SK-N-SH treated with all-trans-retinoic acid at 6 μM for 48 hours (cell line): ENCODE data around the gene CDKN2B.

Experiments
- ATAC-seq: fragments of 200-7000 bp; cut with Tn5 transposase; 3 replicates; pipeline ENCODE4 v1.9.1; 2020; ENCODE audit warnings: mild to moderate bottlenecking, moderate library complexity
- ARNTL ChIP-seq: fragments of 450-650 bp; formaldehyde crosslinking; IDR thresholded peaks from 2 replicates; pipeline ENCODE4 v1.5.0; 2020; ENCODE audit warnings: low read depth, mild to moderate bottlenecking, moderate library complexity, borderline replicate concordance
- CSDC2 ChIP-seq: fragments of 250-450 bp; sonication (Bioruptor Pico); IDR thresholded peaks from 2 replicates; pipeline ENCODE4 v1.5.0; 2020; ENCODE audit warnings: mild to moderate bottlenecking, moderate library complexity
- ESRRG ChIP-seq: fragments of 250-450 bp; sonication (Bioruptor Pico); IDR thresholded peaks from 2 replicates; pipeline ENCODE4 v1.6.1; 2021; ENCODE audit warnings: mild to moderate bottlenecking
- ISL1 ChIP-seq: fragments of 250-450 bp; sonication (Bioruptor Pico); IDR thresholded peaks from 2 replicates; pipeline ENCODE4 v2.1.2; 2022; ENCODE audit warnings: mild to moderate bottlenecking, moderate library complexity
- OSR1 ChIP-seq: fragments of 250-450 bp; sonication (Bioruptor Pico); IDR thresholded peaks from 2 replicates; pipeline ENCODE4 v1.8.0; 2022; ENCODE audit warnings: moderate library complexity, mild to moderate bottlenecking, inconsistent platforms
- PPARA ChIP-seq: fragments of 250-450 bp; sonication (Bioruptor Pico); IDR thresholded peaks from 2 replicates; pipeline ENCODE4 v1.5.0; 2020; ENCODE audit warnings: mild to moderate bottlenecking, borderline replicate concordance
- RARB ChIP-seq: fragments of 250-450 bp; sonication (Bioruptor Pico); IDR thresholded peaks from 2 replicates; pipeline ENCODE4 v1.8.0; 2021; ENCODE audit warnings: mild to moderate bottlenecking, moderate library complexity
- SNAI2 ChIP-seq: fragments of 250-450 bp; sonication (Bioruptor Pico); IDR thresholded peaks from 2 replicates; pipeline ENCODE4 v1.5.0; 2020; ENCODE audit warnings: mild to moderate bottlenecking, moderate library complexity
- TCF4 ChIP-seq: fragments of 250-450 bp; sonication (Bioruptor Pico); IDR thresholded peaks from 2 replicates; pipeline ENCODE4 v1.8.0; 2021; ENCODE audit warnings: mild to moderate bottlenecking, moderate library complexity, borderline replicate concordance
- TOX ChIP-seq: fragments of 250-450 bp; sonication (Bioruptor Pico); IDR thresholded peaks from 2 replicates; pipeline ENCODE4 v1.8.0; 2021; ENCODE audit warnings: mild to moderate bottlenecking, moderate library complexity, borderline replicate concordance
- ZC3H10 ChIP-seq: fragments of 250-450 bp; sonication (Bioruptor Pico); IDR thresholded peaks from 2 replicates; pipeline ENCODE4 v1.5.1; 2021; ENCODE audit warnings: mild to moderate bottlenecking, moderate library complexity
- ZFP3 ChIP-seq: fragments of 250-450 bp; sonication (Bioruptor Pico); IDR thresholded peaks from 2 replicates; pipeline ENCODE4 v1.5.0; 2020; ENCODE audit warnings: mild to moderate bottlenecking, moderate library complexity
- ZFP30 ChIP-seq: fragments of 450-650 bp; formaldehyde crosslinking; IDR thresholded peaks from 2 replicates; pipeline ENCODE4 v1.5.0; 2022; ENCODE audit warnings: mild to moderate bottlenecking, moderate library complexity
- ZNF565 ChIP-seq: fragments of 450-650 bp; formaldehyde crosslinking; conservative IDR thresholded peaks from 2 replicates; pipeline ENCODE4 v1.5.0; 2020; ENCODE audit warnings: low read depth, mild to moderate bottlenecking, moderate library complexity
- ZNF70 ChIP-seq: fragments of 450-650 bp; formaldehyde crosslinking; IDR thresholded peaks from 2 replicates; pipeline ENCODE4 v1.5.0; 2020; ENCODE audit warnings: mild to moderate bottlenecking, moderate library complexity
- TF ChIP-seq, protein P1 (sequence below): fragments of 250-450 bp; sonication (Bioruptor Pico); IDR thresholded peaks from 2 replicates; pipeline ENCODE4 v1.5.1; 2020; ENCODE audit warnings: low read depth, mild to moderate bottlenecking, moderate library complexity
- TF ChIP-seq, protein P2 (sequence below): fragments of 250-450 bp; sonication (Bioruptor Pico); IDR thresholded peaks from 2 replicates; pipeline ENCODE4 v1.5.1; 2021; ENCODE audit warnings: mild to moderate bottlenecking, moderate library complexity
- TF ChIP-seq, protein P3 (sequence below): fragments of 250-450 bp; sonication (Bioruptor Pico); IDR thresholded peaks from 2 replicates; pipeline ENCODE4 v1.5.0; 2020; ENCODE audit warnings: mild to moderate bottlenecking, moderate library complexity

Gene CDKN2B

DNA sequence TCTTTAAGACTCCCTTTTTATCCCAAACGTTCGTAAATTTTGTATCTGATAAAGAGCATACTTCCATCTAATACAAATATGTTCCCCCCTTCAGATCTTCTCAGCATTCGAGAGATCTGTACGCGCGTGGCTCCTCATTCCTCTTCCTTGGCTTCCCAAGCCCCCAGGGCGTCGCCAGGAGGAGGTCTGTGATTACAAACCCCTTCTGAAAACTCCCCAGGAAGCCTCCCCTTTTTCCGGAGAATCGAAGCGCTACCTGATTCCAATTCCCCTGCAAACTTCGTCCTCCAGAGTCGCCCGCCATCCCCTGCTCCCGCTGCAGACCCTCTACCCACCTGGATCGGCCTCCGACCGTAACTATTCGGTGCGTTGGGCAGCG is 34.8 kb downstream of the CDKN2B start:
- ATAC-seq, result peak; percentile 7; the same call in 2 of the 3 replicates
- TF ChIP-seq OSR1 (CRISPR knock-in tag), result no peak
- TF ChIP-seq, protein P1, sequence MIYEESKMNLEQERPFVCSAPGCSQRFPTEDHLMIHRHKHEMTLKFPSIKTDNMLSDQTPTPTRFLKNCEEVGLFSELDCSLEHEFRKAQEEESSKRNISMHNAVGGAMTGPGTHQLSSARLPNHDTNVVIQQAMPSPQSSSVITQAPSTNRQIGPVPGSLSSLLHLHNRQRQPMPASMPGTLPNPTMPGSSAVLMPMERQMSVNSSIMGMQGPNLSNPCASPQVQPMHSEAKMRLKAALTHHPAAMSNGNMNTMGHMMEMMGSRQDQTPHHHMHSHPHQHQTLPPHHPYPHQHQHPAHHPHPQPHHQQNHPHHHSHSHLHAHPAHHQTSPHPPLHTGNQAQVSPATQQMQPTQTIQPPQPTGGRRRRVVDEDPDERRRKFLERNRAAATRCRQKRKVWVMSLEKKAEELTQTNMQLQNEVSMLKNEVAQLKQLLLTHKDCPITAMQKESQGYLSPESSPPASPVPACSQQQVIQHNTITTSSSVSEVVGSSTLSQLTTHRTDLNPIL, result no peak
- TF ChIP-seq, protein P2, sequence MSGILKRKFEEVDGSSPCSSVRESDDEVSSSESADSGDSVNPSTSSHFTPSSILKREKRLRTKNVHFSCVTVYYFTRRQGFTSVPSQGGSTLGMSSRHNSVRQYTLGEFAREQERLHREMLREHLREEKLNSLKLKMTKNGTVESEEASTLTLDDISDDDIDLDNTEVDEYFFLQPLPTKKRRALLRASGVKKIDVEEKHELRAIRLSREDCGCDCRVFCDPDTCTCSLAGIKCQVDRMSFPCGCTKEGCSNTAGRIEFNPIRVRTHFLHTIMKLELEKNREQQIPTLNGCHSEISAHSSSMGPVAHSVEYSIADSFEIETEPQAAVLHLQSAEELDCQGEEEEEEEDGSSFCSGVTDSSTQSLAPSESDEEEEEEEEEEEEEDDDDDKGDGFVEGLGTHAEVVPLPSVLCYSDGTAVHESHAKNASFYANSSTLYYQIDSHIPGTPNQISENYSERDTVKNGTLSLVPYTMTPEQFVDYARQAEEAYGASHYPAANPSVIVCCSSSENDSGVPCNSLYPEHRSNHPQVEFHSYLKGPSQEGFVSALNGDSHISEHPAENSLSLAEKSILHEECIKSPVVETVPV (CRISPR knock-in tag), result no peak
- TF ChIP-seq ZFP30 (CRISPR knock-in tag), result no peak
- TF ChIP-seq PPARA (CRISPR knock-in tag), result no peak

DNA sequence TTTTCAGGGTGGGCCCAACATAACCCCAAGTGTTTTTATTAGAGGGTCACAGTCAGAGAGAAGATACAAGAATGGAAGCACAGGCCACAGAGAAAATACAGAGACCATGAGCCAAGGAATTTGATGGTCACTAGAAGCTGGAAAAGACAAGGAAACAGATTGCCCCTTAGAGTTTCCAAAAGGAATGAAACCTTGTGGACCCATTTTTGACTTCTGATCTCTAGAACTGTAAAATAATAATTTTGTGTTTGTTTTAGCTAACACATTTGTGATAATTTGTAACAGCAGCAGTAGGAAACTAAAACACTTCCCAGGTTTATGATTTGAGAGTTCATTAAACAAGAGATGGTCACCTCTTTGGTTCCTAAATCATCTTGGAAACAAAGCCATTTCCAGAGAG is 36.7 kb downstream of the CDKN2B start:
- no peak for ATAC-seq
- TF ChIP-seq ZNF565 (no peak), PPARA (CRISPR knock-in tag) (no peak), ISL1 (CRISPR knock-in tag) (no peak), ZNF70 (CRISPR knock-in tag) (no peak), OSR1 (CRISPR knock-in tag) (no peak)
- TF ChIP-seq, protein P3, sequence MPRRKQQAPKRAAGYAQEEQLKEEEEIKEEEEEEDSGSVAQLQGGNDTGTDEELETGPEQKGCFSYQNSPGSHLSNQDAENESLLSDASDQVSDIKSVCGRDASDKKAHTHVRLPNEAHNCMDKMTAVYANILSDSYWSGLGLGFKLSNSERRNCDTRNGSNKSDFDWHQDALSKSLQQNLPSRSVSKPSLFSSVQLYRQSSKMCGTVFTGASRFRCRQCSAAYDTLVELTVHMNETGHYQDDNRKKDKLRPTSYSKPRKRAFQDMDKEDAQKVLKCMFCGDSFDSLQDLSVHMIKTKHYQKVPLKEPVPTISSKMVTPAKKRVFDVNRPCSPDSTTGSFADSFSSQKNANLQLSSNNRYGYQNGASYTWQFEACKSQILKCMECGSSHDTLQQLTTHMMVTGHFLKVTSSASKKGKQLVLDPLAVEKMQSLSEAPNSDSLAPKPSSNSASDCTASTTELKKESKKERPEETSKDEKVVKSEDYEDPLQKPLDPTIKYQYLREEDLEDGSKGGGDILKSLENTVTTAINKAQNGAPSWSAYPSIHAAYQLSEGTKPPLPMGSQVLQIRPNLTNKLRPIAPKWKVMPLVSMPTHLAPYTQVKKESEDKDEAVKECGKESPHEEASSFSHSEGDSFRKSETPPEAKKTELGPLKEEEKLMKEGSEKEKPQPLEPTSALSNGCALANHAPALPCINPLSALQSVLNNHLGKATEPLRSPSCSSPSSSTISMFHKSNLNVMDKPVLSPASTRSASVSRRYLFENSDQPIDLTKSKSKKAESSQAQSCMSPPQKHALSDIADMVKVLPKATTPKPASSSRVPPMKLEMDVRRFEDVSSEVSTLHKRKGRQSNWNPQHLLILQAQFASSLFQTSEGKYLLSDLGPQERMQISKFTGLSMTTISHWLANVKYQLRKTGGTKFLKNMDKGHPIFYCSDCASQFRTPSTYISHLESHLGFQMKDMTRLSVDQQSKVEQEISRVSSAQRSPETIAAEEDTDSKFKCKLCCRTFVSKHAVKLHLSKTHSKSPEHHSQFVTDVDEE (CRISPR knock-in tag), result no peak
- TF ChIP-seq, protein P1, result no peak
- TF ChIP-seq, protein P2 (CRISPR knock-in tag), result no peak

DNA sequence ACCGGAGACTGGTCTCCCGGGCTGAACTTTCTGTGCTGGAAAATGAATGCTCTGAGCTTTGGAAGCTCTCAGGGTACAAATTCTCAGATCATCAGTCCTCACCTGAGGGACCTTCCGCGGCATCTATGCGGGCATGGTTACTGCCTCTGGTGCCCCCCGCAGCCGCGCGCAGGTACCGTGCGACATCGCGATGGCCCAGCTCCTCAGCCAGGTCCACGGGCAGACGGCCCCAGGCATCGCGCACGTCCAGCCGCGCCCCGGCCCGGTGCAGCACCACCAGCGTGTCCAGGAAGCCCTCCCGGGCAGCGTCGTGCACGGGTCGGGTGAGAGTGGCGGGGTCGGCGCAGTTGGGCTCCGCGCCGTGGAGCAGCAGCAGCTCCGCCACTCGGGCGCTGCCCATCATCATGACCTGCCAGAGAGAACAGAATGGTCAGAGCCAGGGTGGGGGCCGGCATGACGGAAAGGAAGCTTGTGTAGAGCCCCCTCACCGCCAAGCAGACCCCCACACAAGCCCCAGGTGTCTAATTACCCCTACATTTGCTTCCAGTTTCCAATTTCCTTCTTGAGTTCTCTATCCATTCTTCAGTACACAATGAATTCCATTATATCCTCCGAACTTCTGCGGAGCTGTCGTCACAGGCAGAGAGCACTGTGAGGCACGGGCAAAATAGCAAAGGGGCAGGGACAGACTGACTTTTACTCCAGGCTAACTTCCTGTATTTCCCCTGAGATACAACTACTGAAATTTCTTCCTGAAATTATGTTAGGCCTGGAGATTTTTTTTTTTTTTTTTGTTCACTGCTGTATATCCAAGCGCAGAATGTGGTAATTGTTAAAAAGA is 38.1 kb downstream of the CDKN2B start:
- no peak for ATAC-seq
- no peak for TF ChIP-seq RARB (CRISPR knock-in tag)
- no peak for TF ChIP-seq CSDC2 (CRISPR knock-in tag)
- TF ChIP-seq ARNTL (CRISPR knock-in tag), result no peak
- TF ChIP-seq ESRRG, result no peak
- no peak for TF ChIP-seq ZFP30 (CRISPR knock-in tag)
- no peak for TF ChIP-seq ZFP3 (CRISPR knock-in tag)
- TF ChIP-seq OSR1 (CRISPR knock-in tag), result no peak
- no peak for TF ChIP-seq ZNF565
- TF ChIP-seq, protein P1, result no peak
- TF ChIP-seq, protein P3 (CRISPR knock-in tag), result no peak
- TF ChIP-seq TCF4 (CRISPR knock-in tag), result no peak
- no peak for TF ChIP-seq SNAI2 (CRISPR knock-in tag)
- TF ChIP-seq, protein P2 (CRISPR knock-in tag), result no peak
- no peak for TF ChIP-seq TOX
- no peak for TF ChIP-seq ZC3H10 (CRISPR knock-in tag)
